Measurements from ENCODE around the gene POLG. TPM values are rescaled to one million over a fixed set of nuclear protein-coding genes. Genes with fewer than 3 reads are reported as not detected.
"Not testable (repeated sequence)": the region's sequence is repeated elsewhere in the genome, so short reads cannot be mapped to it uniquely, and the experiment has no call there.

The POLG gene
- total and polyA plus RNA-seq, 2 donors = 31.1 to 33.2 TPM

DNA sequence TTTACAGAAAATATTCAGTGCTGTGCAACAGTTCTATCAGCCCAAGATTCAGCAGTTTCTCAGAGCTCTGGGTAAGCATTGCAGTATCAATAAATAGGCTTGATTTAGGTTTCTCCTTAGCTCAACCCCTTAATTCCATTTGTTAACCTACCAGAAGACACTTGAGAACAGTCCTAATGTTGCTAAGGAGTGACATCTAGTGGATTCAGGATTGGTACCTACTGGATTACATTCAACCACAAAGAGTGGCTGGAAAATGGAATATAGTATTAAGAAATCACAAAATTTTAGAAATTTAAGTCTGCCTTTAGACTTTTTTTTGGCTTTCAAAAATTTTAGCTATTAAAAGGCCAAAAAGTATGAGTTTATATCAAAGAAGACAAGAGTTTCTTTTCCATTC, 34.7 kb downstream of the POLG start:
- no peak overlapping the region for H3K27ac ChIP-seq (ENCODE audit: low read depth)
- no peak overlapping the region for H3K4me3 ChIP-seq (ENCODE audit: low read depth, low read length)
- no peaks in the 10 kb centered on the region for H3K4me1 ChIP-seq (ENCODE audit: insufficient read depth)
- no peak for DNase-seq (ENCODE audit: extremely low spot score)
- H3K36me3 ChIP-seq (ENCODE audit: insufficient read depth) = no peaks in the 10 kb centered on the region

DNA sequence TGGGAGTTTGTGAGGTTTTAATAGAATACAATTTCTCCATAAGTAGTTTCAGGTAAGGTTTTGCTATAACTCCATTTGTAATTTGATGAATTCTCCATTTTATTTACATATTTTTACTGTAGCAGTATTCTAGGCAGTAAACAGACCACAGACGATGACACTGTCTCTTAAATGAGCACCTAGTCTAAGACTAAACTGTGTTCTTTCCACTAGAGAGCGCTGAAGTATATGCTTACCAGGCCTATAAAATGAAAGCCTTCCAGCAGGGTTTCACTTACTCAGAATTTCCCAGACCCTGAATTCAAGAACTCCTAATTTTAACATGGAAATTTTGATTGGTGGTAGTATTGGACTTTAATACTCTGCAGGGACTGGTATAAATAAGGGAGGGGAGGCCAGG, 41.6 kb downstream of the POLG start:
- Histone ChIP-seq H3K4me3 (ENCODE audit: low read depth, low read length) (no peak overlapping the region), H3K36me3 (ENCODE audit: insufficient read depth) (no peaks in the 10 kb centered on the region), H3K4me1 (ENCODE audit: insufficient read depth) (no peaks in the 10 kb centered on the region), H3K27ac (ENCODE audit: low read depth) (no peak overlapping the region)
- 94% methylated on average over 2 of the region's 2 CpGs for WGBS
- no peak for DNase-seq (ENCODE audit: extremely low spot score)

DNA sequence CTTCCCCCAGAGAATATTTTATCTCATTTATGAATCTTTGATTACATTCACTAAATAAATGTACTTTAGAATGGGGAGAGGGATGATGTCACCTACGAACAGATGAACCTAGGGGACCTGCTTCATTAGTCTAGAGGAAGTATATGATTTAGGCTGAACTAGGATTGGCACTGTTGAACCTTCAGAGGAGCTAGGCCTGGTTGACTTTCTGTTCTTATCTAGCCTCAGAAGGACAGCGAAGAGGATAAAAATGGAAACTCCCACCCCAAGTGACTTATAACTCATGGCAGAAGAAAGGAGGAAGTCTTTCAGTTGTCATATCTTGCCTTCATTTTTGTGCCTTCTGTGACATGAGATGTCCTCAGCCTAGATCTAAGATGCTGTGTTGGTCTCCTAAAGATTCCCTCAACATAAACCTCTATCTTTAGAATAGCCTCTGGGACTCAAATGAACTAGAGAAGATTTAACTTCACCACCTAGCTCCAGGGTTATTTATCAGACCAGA, 42.6 kb downstream of the POLG start:
- 90% methylated on average over 2 of the region's 2 CpGs for WGBS
- Histone ChIP-seq H3K4me3 (ENCODE audit: low read depth, low read length) (no peak overlapping the region), H3K36me3 (ENCODE audit: insufficient read depth) (no peaks in the 10 kb centered on the region), H3K27ac (ENCODE audit: low read depth) (no peak overlapping the region), H3K4me1 (ENCODE audit: insufficient read depth) (no peaks in the 10 kb centered on the region)
- DNase-seq (ENCODE audit: extremely low spot score) = no peak

DNA sequence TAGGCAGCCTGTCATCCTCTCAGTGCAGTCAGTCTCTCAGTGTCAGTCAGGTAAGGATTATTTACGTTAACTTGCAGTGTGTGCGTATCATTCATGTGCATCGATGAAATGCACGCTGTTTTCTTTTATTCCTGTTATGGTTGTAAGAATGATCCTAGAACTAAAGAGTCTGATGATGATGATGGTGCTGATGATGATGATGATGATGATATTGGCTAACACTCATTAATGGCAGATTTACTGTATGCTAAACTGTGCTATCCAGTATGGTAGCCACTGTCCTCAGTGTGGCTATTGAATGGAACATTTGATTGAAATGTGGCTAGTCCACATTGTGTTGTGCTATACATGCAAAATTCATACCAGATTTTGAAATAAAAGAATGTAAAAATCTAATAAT, 51.4 kb downstream of the POLG start:
- H3K4me3 ChIP-seq (ENCODE audit: low read depth, low read length) = no peak overlapping the region
- H3K4me1 ChIP-seq (ENCODE audit: insufficient read depth) = no peaks in the 10 kb centered on the region
- H3K36me3 ChIP-seq (ENCODE audit: insufficient read depth) = no peaks in the 10 kb centered on the region
- 87% methylated on average over 4 of the region's 4 CpGs for WGBS
- no peak overlapping the region for H3K27ac ChIP-seq (ENCODE audit: low read depth)
- no peak for DNase-seq (ENCODE audit: extremely low spot score)

DNA sequence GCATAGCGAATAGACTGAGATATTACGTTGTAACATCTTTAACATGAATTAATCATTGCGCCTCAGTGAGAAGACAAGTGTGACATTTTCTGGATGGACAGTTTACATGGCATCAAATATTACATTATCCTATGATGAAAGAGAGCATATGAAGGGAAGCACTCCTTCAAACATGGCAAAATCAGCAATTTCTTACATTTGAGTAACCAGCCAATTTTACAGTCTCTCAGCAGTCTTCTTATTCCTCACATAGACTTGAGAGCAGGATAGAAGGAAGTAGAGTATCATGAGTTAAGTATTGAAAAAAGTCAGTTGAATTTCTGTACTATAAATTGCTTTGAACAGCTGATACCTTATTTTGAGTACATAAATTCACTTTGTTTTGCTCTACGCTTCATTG, 52.0 kb downstream of the POLG start:
- 97% methylated on average over 4 of the region's 4 CpGs for WGBS
- H3K27ac ChIP-seq (ENCODE audit: low read depth) = no peak overlapping the region

DNA sequence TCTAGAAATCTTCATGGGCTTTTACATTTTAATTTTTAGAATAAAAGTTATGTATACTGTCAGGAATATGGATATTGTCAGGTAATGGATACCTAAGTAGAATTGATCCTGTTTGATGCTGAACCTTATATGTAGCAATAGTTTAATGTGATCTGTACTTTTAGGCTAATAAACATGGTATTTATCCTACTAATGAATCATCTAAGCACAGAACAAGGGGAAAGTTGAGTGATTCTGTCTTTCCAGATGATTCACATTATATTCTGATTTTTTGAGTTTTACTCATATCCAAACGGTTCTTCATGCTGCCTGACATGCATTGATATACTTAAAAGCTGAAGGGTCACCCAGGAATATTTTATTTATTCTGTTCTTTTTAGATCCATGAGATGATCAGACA, 56.3 kb downstream of the POLG start:
- H3K27ac ChIP-seq (ENCODE audit: low read depth) = no peak overlapping the region
- H3K4me3 ChIP-seq (ENCODE audit: low read depth, low read length) = no peak overlapping the region
- no peak for DNase-seq (ENCODE audit: extremely low spot score)
- H3K36me3 ChIP-seq (ENCODE audit: insufficient read depth) = no peaks in the 10 kb centered on the region
- no peaks in the 10 kb centered on the region for H3K4me1 ChIP-seq (ENCODE audit: insufficient read depth)
- 87% methylated on average over 1 of the region's 1 CpG for WGBS

More for the DNA sequence above, 52.0 kb downstream of the POLG start:
- Histone ChIP-seq H3K36me3 (ENCODE audit: insufficient read depth) (no peaks in the 10 kb centered on the region), H3K4me1 (ENCODE audit: insufficient read depth) (no peaks in the 10 kb centered on the region), H3K4me3 (ENCODE audit: low read depth, low read length) (no peak overlapping the region)
- DNase-seq (ENCODE audit: extremely low spot score) = no peak

DNA sequence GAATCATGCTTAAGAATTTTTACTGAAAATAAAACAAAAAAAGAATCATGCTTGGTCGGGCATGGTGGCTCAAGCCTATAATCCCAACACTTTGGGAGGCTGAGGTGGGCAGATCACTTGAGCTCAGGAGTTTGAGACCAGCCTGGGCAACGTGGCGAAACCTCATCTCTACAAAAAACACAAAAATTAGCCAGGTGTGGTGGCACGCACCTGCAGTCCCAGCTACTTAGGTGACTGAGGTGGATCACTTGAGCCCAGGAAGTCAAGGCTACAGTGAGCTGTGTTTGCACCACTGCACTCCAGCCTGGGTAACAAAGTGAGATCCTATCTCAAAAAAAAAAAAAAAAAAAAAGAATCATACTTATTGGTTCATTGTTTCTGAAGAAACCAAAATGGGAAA, 57.3 kb downstream of the POLG start:
- H3K4me3 ChIP-seq (ENCODE audit: low read depth, low read length); H3K27ac ChIP-seq (ENCODE audit: low read depth); H3K4me1 ChIP-seq (ENCODE audit: insufficient read depth); DNase-seq (ENCODE audit: extremely low spot score); H3K36me3 ChIP-seq (ENCODE audit: insufficient read depth): not testable (repeated sequence)
- WGBS = 97% methylated on average over 4 of the region's 4 CpGs

Small RNA genes within 50 kb of the gene (small RNA-seq; reads per million reads assigned to genes)
- gene MIR6766 = not detected

Other genes with a start within 250 kb of the POLG start
- 41.0 TPM for gene ABHD2, start 246.4 kb downstream of the POLG start, total RNA-seq
- gene ABHD2, start 246.4 kb downstream of the POLG start, polyA plus RNA-seq = 16.0 TPM
- not detected for gene RLBP1, start 113.2 kb downstream of the POLG start, total RNA-seq
- not detected for gene RLBP1, start 113.2 kb downstream of the POLG start, polyA plus RNA-seq
- gene FANCI, start 90.8 kb downstream of the POLG start, total RNA-seq = 31.5 TPM
- gene FANCI, start 90.8 kb downstream of the POLG start, polyA plus RNA-seq = 4.3 TPM
- gene RHCG, start 161.8 kb upstream of the POLG start, total RNA-seq = 0.16 TPM
- gene RHCG, start 161.8 kb upstream of the POLG start, polyA plus RNA-seq = 0.13 TPM
- gene TICRR, start 240.6 kb upstream of the POLG start, total RNA-seq = 2.9 TPM
- gene TICRR, start 240.6 kb upstream of the POLG start, polyA plus RNA-seq = 0.13 TPM

Measured in urinary bladder (tissue), 4 donors.